WTC11 (cell line): ENCODE results near the gene MEGF10. TPM values are rescaled to one million over a fixed set of nuclear protein-coding genes. Genes with fewer than 3 reads are reported as not detected.

Source experiments
- ATAC-seq: fragments of 200-7000 bp; cut with Tn5 transposase; 2 replicates; pipeline ENCODE4 v1.10.0; 2021; ENCODE audit warnings: mild to moderate bottlenecking, moderate library complexity
- CTCF ChIA-PET: fragments of 300-600 bp; sonication (Branson Sonifier 250); formaldehyde crosslinking; loops from one replicate; lab custom pipeline; 2021; ENCODE audit warnings: antibody characterized with exemption; lab: Charles Lee
- POLR2A ChIA-PET: fragments of 350-600 bp; sonication (Branson Sonifier 250); formaldehyde crosslinking; loops from one replicate; lab custom pipeline; 2021; ENCODE audit warnings: antibody characterized with exemption; lab: Charles Lee
- DNase-seq: peaks from one replicate; pipeline ENCODE4 v3.0.0; 2021; ENCODE audit warnings: low spot score
- H3K27ac Mint-ChIP-seq: 2 replicates; pipeline ENCODE4 v1.8.0; 2021; ENCODE audit warnings: mixed read lengths
- H3K27me3 Mint-ChIP-seq: 2 replicates; pipeline ENCODE4 v1.8.0; 2021; ENCODE audit warnings: low read depth, mild to moderate bottlenecking, moderate library complexity, mixed read lengths
- H3K36me3 Mint-ChIP-seq: 2 replicates; pipeline ENCODE4 v1.8.0; 2021; ENCODE audit warnings: mixed read lengths
- H3K4me1 Mint-ChIP-seq: 2 replicates; pipeline ENCODE4 v1.8.0; 2022; ENCODE audit warnings: mixed read lengths
- H3K4me3 Mint-ChIP-seq: 2 replicates; pipeline ENCODE4 v1.8.0; 2021; ENCODE audit warnings: mild to moderate bottlenecking, moderate library complexity, mixed read lengths
- H3K9me3 Mint-ChIP-seq: 2 replicates; pipeline ENCODE4 v1.8.0; 2021; ENCODE audit warnings: mixed read lengths
- AFF4 ChIP-seq: sonication (generic); formaldehyde crosslinking; IDR thresholded peaks from 2 replicates; pipeline ENCODE4 v1.8.1; 2023; ENCODE audit warnings: mild to moderate bottlenecking, missing genetic modification reagents, borderline replicate concordance
- ARID4B ChIP-seq: sonication (generic); formaldehyde crosslinking; IDR thresholded peaks from 2 replicates; pipeline ENCODE4 v1.8.0; 2023; ENCODE audit warnings: missing genetic modification reagents, mild to moderate bottlenecking, borderline replicate concordance
- ATF3 ChIP-seq: sonication (generic); formaldehyde crosslinking; conservative IDR thresholded peaks from 2 replicates; pipeline ENCODE4 v1.8.1; 2022; ENCODE audit warnings: mild to moderate bottlenecking, missing genetic modification reagents
- ATF6 ChIP-seq: sonication (generic); formaldehyde crosslinking; IDR thresholded peaks from 2 replicates; pipeline ENCODE4 v1.8.1; 2023; ENCODE audit warnings: mild to moderate bottlenecking, missing genetic modification reagents
- E2F5 ChIP-seq: sonication (generic); formaldehyde crosslinking; IDR thresholded peaks from 2 replicates; pipeline ENCODE4 v1.8.1; 2022; ENCODE audit warnings: mild to moderate bottlenecking, moderate library complexity, missing genetic modification reagents
- EMX1 ChIP-seq: fragments of 250-450 bp; sonication (Bioruptor Pico); IDR thresholded peaks from 2 replicates; pipeline ENCODE4 v1.8.0; 2021; ENCODE audit warnings: mild to moderate bottlenecking
- FOXJ3 ChIP-seq: sonication (generic); formaldehyde crosslinking; IDR thresholded peaks from 2 replicates; pipeline ENCODE4 v1.9.0; 2021; ENCODE audit warnings: missing genetic modification reagents, mild to moderate bottlenecking, borderline replicate concordance
- GABPB1 ChIP-seq: sonication (generic); formaldehyde crosslinking; IDR thresholded peaks from 2 replicates; pipeline ENCODE4 v1.8.1; 2023; ENCODE audit warnings: mild to moderate bottlenecking, missing genetic modification reagents
- HMGA2 ChIP-seq: fragments of 250-450 bp; sonication (Bioruptor Pico); IDR thresholded peaks from 2 replicates; pipeline ENCODE4 v1.4.0; 2021; ENCODE audit warnings: mild to moderate bottlenecking, moderate library complexity
- MYBL2 ChIP-seq: sonication (generic); formaldehyde crosslinking; IDR thresholded peaks from 2 replicates; pipeline ENCODE4 v1.8.1; 2023; ENCODE audit warnings: mild to moderate bottlenecking, moderate library complexity, missing genetic modification reagents
- NFE2L1 ChIP-seq: sonication (generic); formaldehyde crosslinking; IDR thresholded peaks from 2 replicates; pipeline ENCODE4 v1.8.1; 2023; ENCODE audit warnings: missing genetic modification reagents
- TP53 ChIP-seq: sonication (generic); formaldehyde crosslinking; IDR thresholded peaks from 2 replicates; pipeline ENCODE4 v1.8.1; 2023; ENCODE audit warnings: mild to moderate bottlenecking, missing genetic modification reagents
- ZNF219 ChIP-seq: sonication (generic); formaldehyde crosslinking; IDR thresholded peaks from 2 replicates; pipeline ENCODE4 v1.8.0; 2023; ENCODE audit warnings: missing genetic modification reagents, mild to moderate bottlenecking, borderline replicate concordance
- ZNF263 ChIP-seq: sonication (generic); formaldehyde crosslinking; IDR thresholded peaks from 2 replicates; pipeline ENCODE4 v1.8.1; 2022; ENCODE audit warnings: low read depth, mild to moderate bottlenecking, moderate library complexity, missing genetic modification reagents
- ZNF416 ChIP-seq: fragments of 250-450 bp; sonication (Bioruptor Pico); IDR thresholded peaks from 2 replicates; pipeline ENCODE4 v1.9.0; 2021; ENCODE audit warnings: mild to moderate bottlenecking, inconsistent platforms
- ZNF532 ChIP-seq: fragments of 250-450 bp; sonication (Bioruptor Pico); IDR thresholded peaks from 2 replicates; pipeline ENCODE4 v1.9.0; 2021; ENCODE audit warnings: mild to moderate bottlenecking, borderline replicate concordance
- total RNA-seq: library from RNA; stranded (reverse); gene quantifications from 3 replicates; pipeline ENCODE4 v1.2.3, GENCODE V29; 2021

Gene MEGF10
- total RNA-seq, 1 experiment from 2014 or later = 24.5 TPM

- no peak for TF ChIP-seq ARID4B
Measured at GRCh38 chr5:127410959-127411358, 120.4 kb downstream of the MEGF10 start (continued).

GRCh38 chr5:127411381-127411780 is 120.8 kb downstream of the MEGF10 start:
- CTCF ChIA-PET = no interaction called here
- peaks cover 3% of the 10 kb centered on the region; the same call in 1 of the 2 replicates for H3K36me3 Mint-ChIP-seq
- TF ChIP-seq NFE2L1 (CRISPR knock-in tag) (no peak), MYBL2 (CRISPR knock-in tag) (no peak), E2F5 (CRISPR knock-in tag) (no peak), HMGA2 (CRISPR knock-in tag) (no peak), ATF6 (CRISPR knock-in tag) (no peak), EMX1 (no peak), AFF4 (no peak), ZNF263 (CRISPR knock-in tag) (no peak), FOXJ3 (no peak), ATF3 (CRISPR knock-in tag) (no peak), ZNF416 (no peak), TP53 (CRISPR knock-in tag) (no peak), GABPB1 (CRISPR knock-in tag) (no peak), ZNF532 (no peak), ZNF219 (no peak)
- H3K4me3 Mint-ChIP-seq = no peak overlapping the region
- H3K27ac Mint-ChIP-seq = no peak overlapping the region
- peaks cover 26% of the 10 kb centered on the region for H3K4me1 Mint-ChIP-seq
- H3K9me3 Mint-ChIP-seq = no peaks in the 10 kb centered on the region
- POLR2A ChIA-PET = no interaction called here
- DNase-seq = no peak
- ATAC-seq = no peak
- no peaks in the 10 kb centered on the region for H3K27me3 Mint-ChIP-seq
